ENCODE measurements around the gene USP35. TPM values are rescaled to one million over a fixed set of nuclear protein-coding genes. Genes with fewer than 3 reads are reported as not detected.

Gene USP35
- total RNA-seq, 1 experiment from 2014 or later = 10.6 TPM

- peaks cover 8% of the 10 kb centered on the region for H3K36me3 Mint-ChIP-seq
- ChIA-PET CTCF (no interaction called here), POLR2A (interaction anchor here (0.6 kb wide), 1 partner anchor 27 kb away, joined by 5 read pairs; no protein-coding TSS in a partner anchor)
- no peak for TF ChIP-seq TP53 (CRISPR knock-in tag; IDR thresholded peaks at IDR 0.05)
- no peak for TF ChIP-seq SOX15 (CRISPR knock-in tag; IDR thresholded peaks at IDR 0.05)
- no peak for TF ChIP-seq RORB (CRISPR knock-in tag; IDR thresholded peaks at IDR 0.05)
- no peak for TF ChIP-seq PRRX2 (CRISPR knock-in tag; IDR thresholded peaks at IDR 0.05)
- TF ChIP-seq ZNF532 (CRISPR knock-in tag; IDR thresholded peaks at IDR 0.05; ENCODE audit: borderline replicate concordance) = no peak
- no peak for TF ChIP-seq ZNF263 (CRISPR knock-in tag; IDR thresholded peaks at IDR 0.05; ENCODE audit: low read depth)
- TF ChIP-seq ETV6 (CRISPR knock-in tag; IDR thresholded peaks at IDR 0.05) = no peak
- no peak for TF ChIP-seq NFYB (CRISPR knock-in tag; conservative IDR thresholded peaks at IDR 0.05; ENCODE audit: low read depth)
- no peak for TF ChIP-seq CBFB (CRISPR knock-in tag; IDR thresholded peaks at IDR 0.05; ENCODE audit: low read depth)
- TF ChIP-seq IRF2 (CRISPR knock-in tag; IDR thresholded peaks at IDR 0.05; ENCODE audit: borderline replicate concordance, low read depth) = no peak
- no peak for TF ChIP-seq MXD4 (CRISPR knock-in tag; IDR thresholded peaks at IDR 0.05; ENCODE audit: borderline replicate concordance)
- no peak for TF ChIP-seq MYBL2 (CRISPR knock-in tag; IDR thresholded peaks at IDR 0.05)
- TF ChIP-seq FOXK1 (CRISPR knock-in tag; IDR thresholded peaks at IDR 0.05) = no peak
- no peak for DNase-seq (ENCODE audit: low spot score)
- no peak for ATAC-seq
- H3K4me3 Mint-ChIP-seq = no peak overlapping the region
- peaks cover 22% of the 10 kb centered on the region for H3K9me3 Mint-ChIP-seq
- no peak overlapping the region for H3K27ac Mint-ChIP-seq
- no peaks in the 10 kb centered on the region for H3K27me3 Mint-ChIP-seq (ENCODE audit: low read depth)
- H3K4me1 Mint-ChIP-seq = no peaks in the 10 kb centered on the region
Observed at GRCh38 chr11:78241475-78241874, 52.8 kb downstream of the USP35 start.

- Mint-ChIP-seq H3K4me1 (no peaks in the 10 kb centered on the region), H3K9me3 (peaks cover 13% of the 10 kb centered on the region), H3K27ac (no peak overlapping the region), H3K27me3 (ENCODE audit: low read depth) (no peaks in the 10 kb centered on the region), H3K4me3 (no peak overlapping the region), H3K36me3 (peaks cover 6% of the 10 kb centered on the region; the same call in 1 of the 2 replicates)
- TF ChIP-seq CTCF (IDR thresholded peaks at IDR 0.05) (no peak), ATF6 (CRISPR knock-in tag; IDR thresholded peaks at IDR 0.05) (no peak)
- DNase-seq (ENCODE audit: low spot score) = no peak
- ChIA-PET POLR2A (no interaction called here), CTCF (no interaction called here)
- no peak for ATAC-seq
Observed at GRCh38 chr11:78244080-78244479, 55.4 kb downstream of the USP35 start.

- Mint-ChIP-seq H3K36me3 (peaks cover 6% of the 10 kb centered on the region; the same call in 1 of the 2 replicates), H3K9me3 (peaks cover 13% of the 10 kb centered on the region), H3K4me1 (no peaks in the 10 kb centered on the region), H3K4me3 (no peak overlapping the region), H3K27me3 (ENCODE audit: low read depth) (no peaks in the 10 kb centered on the region), H3K27ac (no peak overlapping the region)
- DNase-seq (ENCODE audit: low spot score) (no peak), ATAC-seq (no peak)
- POLR2A ChIA-PET = no interaction called here
- CTCF ChIA-PET = interaction anchor here (0.6 kb wide), 1 partner anchor 17 kb away, joined by 5 read pairs; no protein-coding TSS in a partner anchor
- TF ChIP-seq AFF4 (CRISPR knock-in tag; IDR thresholded peaks at IDR 0.05; ENCODE audit: borderline replicate concordance) = no peak
- no peak for TF ChIP-seq NR1H2 (CRISPR knock-in tag; IDR thresholded peaks at IDR 0.05)
- TF ChIP-seq MXD4 (CRISPR knock-in tag; IDR thresholded peaks at IDR 0.05; ENCODE audit: borderline replicate concordance) = no peak
- no peak for TF ChIP-seq PREB (CRISPR knock-in tag; IDR thresholded peaks at IDR 0.05; ENCODE audit: borderline replicate concordance)
Observed at GRCh38 chr11:78244546-78245255, 56.0 kb downstream of the USP35 start.
